H9 (cell line): ENCODE measurements around the gene FBXW9. TPM values are rescaled to one million over a fixed set of nuclear protein-coding genes. Genes with fewer than 3 reads are reported as not detected.

Source experiments
- DNase-seq: peaks from one replicate; pipeline ENCODE4 v3.0.0-alpha.2; 2017
- H2AFZ ChIP-seq: one replicate; pipeline ENCODE4 v1.6.1; 2013; ENCODE audit warnings: mild to moderate bottlenecking, low read length, control low read depth, moderate library complexity
- H2AK5ac ChIP-seq: 2 replicates; pipeline ENCODE4 v1.6.1; 2013; ENCODE audit warnings: low read length, control low read depth, mixed read lengths; ENCODE audit not compliant: insufficient read length
- H2BK120ac ChIP-seq: one replicate; pipeline ENCODE4 v1.6.1; 2013; ENCODE audit warnings: low read depth, mild to moderate bottlenecking, low read length, control low read depth, inconsistent platforms; ENCODE audit not compliant: poor library complexity, severe bottlenecking
- H2BK12ac ChIP-seq: 2 replicates; pipeline ENCODE4 v1.6.1; 2013; ENCODE audit warnings: low read length, control low read depth, mixed read lengths, low read depth; ENCODE audit not compliant: insufficient read length
- H2BK15ac ChIP-seq: 2 replicates; pipeline ENCODE4 v1.6.1; 2013; ENCODE audit warnings: low read depth, low read length, control low read depth
- H2BK20ac ChIP-seq: one replicate; pipeline ENCODE4 v1.6.1; 2013; ENCODE audit warnings: low read depth, mild to moderate bottlenecking, low read length, control low read depth, inconsistent platforms; ENCODE audit not compliant: poor library complexity, severe bottlenecking
- H2BK5ac ChIP-seq: 2 replicates; pipeline ENCODE4 v1.6.1; 2013; ENCODE audit warnings: low read length, control low read depth, mixed read lengths; ENCODE audit not compliant: insufficient read length
- H3K14ac ChIP-seq: 2 replicates; pipeline ENCODE4 v1.6.1; 2013; ENCODE audit warnings: low read length, control low read depth; ENCODE audit not compliant: insufficient read depth
- H3K18ac ChIP-seq: 2 replicates; pipeline ENCODE4 v1.6.1; 2013; ENCODE audit warnings: low read depth, mild to moderate bottlenecking, mixed read lengths, low read length, control low read depth; ENCODE audit not compliant: insufficient read length
- H3K23ac ChIP-seq: 2 replicates; pipeline ENCODE4 v1.6.1; 2013; ENCODE audit warnings: low read length, control low read depth, mixed read lengths, low read depth; ENCODE audit not compliant: insufficient read length
- H3K23me2 ChIP-seq: 2 replicates; pipeline ENCODE4 v1.6.1; 2013; ENCODE audit warnings: low read depth, mild to moderate bottlenecking, mixed read lengths, low read length, control low read depth; ENCODE audit not compliant: insufficient read length, poor library complexity, severe bottlenecking
- H3K27ac ChIP-seq: 2 replicates; pipeline ENCODE4 v1.5.1; 2013; ENCODE audit warnings: low read length, control low read depth, mixed read lengths, low read depth; ENCODE audit not compliant: insufficient read length
- H3K27me3 ChIP-seq: 2 replicates; pipeline ENCODE4 v1.6.1; 2013; ENCODE audit warnings: low read length, control low read depth, inconsistent platforms; ENCODE audit not compliant: insufficient read depth
- H3K4ac ChIP-seq: 2 replicates; pipeline ENCODE4 v1.6.1; 2013; ENCODE audit warnings: low read depth, mild to moderate bottlenecking, control low read depth, inconsistent platforms, low read length, moderate library complexity
- H3K4me1 ChIP-seq: 2 replicates; pipeline ENCODE4 v1.6.1; 2013; ENCODE audit warnings: low read length, control low read depth, inconsistent platforms; ENCODE audit not compliant: insufficient read depth
- H3K4me2 ChIP-seq: 2 replicates; pipeline ENCODE4 v1.6.1; 2013; ENCODE audit warnings: low read length, control low read depth, mixed read lengths; ENCODE audit not compliant: insufficient read length, insufficient read depth
- H3K56ac ChIP-seq: 2 replicates; pipeline ENCODE4 v1.6.1; 2013; ENCODE audit warnings: low read depth, mild to moderate bottlenecking, mixed read lengths, low read length, control low read depth; ENCODE audit not compliant: insufficient read length
- H3K79me1 ChIP-seq: 2 replicates; pipeline ENCODE4 v1.6.1; 2013; ENCODE audit warnings: low read depth, mild to moderate bottlenecking, moderate library complexity, low read length, control low read depth, inconsistent platforms; ENCODE audit not compliant: insufficient read depth, poor library complexity, severe bottlenecking
- H3K79me2 ChIP-seq: 2 replicates; pipeline ENCODE4 v1.6.1; 2013; ENCODE audit warnings: low read length, control low read depth, inconsistent platforms; ENCODE audit not compliant: insufficient read depth
- H3K9ac ChIP-seq: 2 replicates; pipeline ENCODE4 v1.6.1; 2013; ENCODE audit warnings: low read length, control low read depth, mixed read lengths; ENCODE audit not compliant: insufficient read length; ENCODE audit errors: extremely low read depth
- H3K9me3 ChIP-seq: one replicate; pipeline ENCODE4 v1.6.1; 2013; ENCODE audit warnings: low read depth, low read length, inconsistent platforms; ENCODE audit not compliant: control insufficient read depth
- H3T11ph ChIP-seq: one replicate; pipeline ENCODE4 v1.6.1; 2013; ENCODE audit warnings: mild to moderate bottlenecking, low read length, control low read depth, inconsistent platforms
- H4K20me1 ChIP-seq: one replicate; pipeline ENCODE4 v1.6.1; 2013; ENCODE audit not compliant: control insufficient read depth, insufficient read length, insufficient read depth
- H4K5ac ChIP-seq: 2 replicates; pipeline ENCODE4 v1.6.1; 2013; ENCODE audit warnings: low read depth, mild to moderate bottlenecking, mixed read lengths, low read length, control low read depth; ENCODE audit not compliant: insufficient read length
- H4K8ac ChIP-seq: replicated peaks from 2 replicates; pipeline ENCODE4 v1.6.1; 2013; ENCODE audit warnings: low read length, control low read depth, mixed read lengths, low read depth; ENCODE audit not compliant: insufficient read length
- H4K91ac ChIP-seq: 2 replicates; pipeline ENCODE4 v1.6.1; 2013; ENCODE audit warnings: low read depth, mild to moderate bottlenecking, moderate library complexity, mixed read lengths, low read length, control low read depth; ENCODE audit not compliant: insufficient read length
- H3K27ac Mint-ChIP-seq, 3 experiments: 2 replicates in 2 of 3; 3 replicates in 1 of 3; pipeline ENCODE4 v1.8.0; 2020 to 2021; ENCODE audit warnings: mixed read lengths in 3 of 3, mild to moderate bottlenecking in 1 of 3, moderate library complexity in 1 of 3
- H3K27me3 Mint-ChIP-seq: 2 replicates; pipeline ENCODE4 v1.8.0; 2021; ENCODE audit warnings: low read depth, mild to moderate bottlenecking, moderate library complexity, mixed read lengths
- H3K36me3 Mint-ChIP-seq, 3 experiments: 2 replicates in 2 of 3; 3 replicates in 1 of 3; pipeline ENCODE4 v1.8.0; 2020 to 2021; ENCODE audit warnings: low read depth in 3 of 3, mixed read lengths in 3 of 3; ENCODE audit not compliant: insufficient read depth in 1 of 3
- H3K4me1 Mint-ChIP-seq, 2 experiments: 2 replicates each; pipeline ENCODE4 v1.8.0; 2020; ENCODE audit warnings: mixed read lengths in 2 of 2
- H3K4me3 Mint-ChIP-seq, 2 experiments: 2 replicates in 1 of 2; 3 replicates in 1 of 2; pipeline ENCODE4 v1.8.0; 2020 to 2021; ENCODE audit warnings: mild to moderate bottlenecking in 2 of 2, mixed read lengths in 2 of 2, moderate library complexity in 1 of 2
- H3K9me3 Mint-ChIP-seq, 2 experiments: 2 replicates in 1 of 2; 3 replicates in 1 of 2; pipeline ENCODE4 v1.8.0; 2020; ENCODE audit warnings: mild to moderate bottlenecking in 2 of 2, mixed read lengths in 2 of 2, moderate library complexity in 1 of 2
- WGBS: extraction: QIAGEN DNeasy Blood & Tissue Kit; methylation state at CpG from one replicate; pipeline ENCODE4 v1.1.7; 2013; ENCODE audit warnings: missing lambda C conversion rate, low lambda C conversion rate, mixed read lengths; ENCODE audit not compliant: insufficient read length; ENCODE audit errors: extremely low coverage; 5-methylcytosine and 5-hydroxymethylcytosine counted together
- total RNA-seq: library from RNA; stranded (reverse); gene quantifications from 2 replicates; pipeline ENCODE4 v1.2.1, GENCODE V29; 2021
- TF ChIP-seq, protein P1 (sequence below): fragments of 200-600 bp; sonication (generic); conservative IDR thresholded peaks from 3 replicates; pipeline ENCODE4 v1.8.0; 2021; ENCODE audit warnings: antibody characterized with exemption, mild to moderate bottlenecking

Gene FBXW9
- total RNA-seq, 1 experiment from 2014 or later = 11.7 TPM

DNA sequence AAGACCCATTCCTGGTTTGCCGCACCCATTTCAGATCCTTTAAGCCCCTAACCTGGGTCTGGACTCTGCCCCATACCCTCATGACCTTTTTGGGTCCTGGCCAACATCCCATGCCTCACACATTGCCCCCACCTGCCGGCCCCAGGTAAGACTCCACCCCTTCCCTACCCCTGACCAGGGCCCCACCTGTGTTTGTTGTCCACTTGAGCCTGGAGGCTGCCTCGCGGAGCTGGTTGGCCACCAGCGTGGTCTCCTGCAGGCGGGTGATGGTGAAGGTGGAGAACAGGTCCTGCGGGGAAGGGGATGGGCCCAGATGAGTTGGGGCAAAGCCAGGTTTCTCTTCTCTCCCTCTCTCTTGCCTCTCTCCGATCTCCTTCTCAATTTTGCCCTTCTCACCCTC is 49.4 kb downstream of the FBXW9 start:
- Histone ChIP-seq H2BK120ac (no peak overlapping the region), H3K27ac (no peak overlapping the region), H3K23me2 (no peaks in the 10 kb centered on the region), H3K4me2 (no peak overlapping the region), H3K4me1 (no peaks in the 10 kb centered on the region), H2BK5ac (no peak overlapping the region), H3K9me3 (no peaks in the 10 kb centered on the region), H4K91ac (no peak overlapping the region), H3T11ph (no peak overlapping the region), H2AK5ac (no peak overlapping the region), H3K4ac (no peak overlapping the region), H4K5ac (no peak overlapping the region), H3K23ac (no peak overlapping the region), H2BK12ac (no peak overlapping the region), H2AFZ (no peak overlapping the region), H4K20me1 (no peaks in the 10 kb centered on the region), H3K56ac (no peak overlapping the region), H2BK20ac (no peak overlapping the region), H3K9ac (no peak overlapping the region), H2BK15ac (no peak overlapping the region), H4K8ac (no peak overlapping the region), H3K18ac (no peak overlapping the region), H3K14ac (no peak overlapping the region), H3K79me1 (no peaks in the 10 kb centered on the region), H3K79me2 (no peaks in the 10 kb centered on the region), H3K27me3 (no peaks in the 10 kb centered on the region)
- Mint-ChIP-seq H3K27ac (no peak overlapping the region), H3K27me3 (peaks cover 2% of the 10 kb centered on the region; the same call in 1 of the 2 replicates), H3K4me3 (no peak overlapping the region; a peak in 1 of 5 replicates), H3K4me1 (peaks cover 0 to 2% of the 10 kb centered on the region in 2 experiments; a peak in 1 of 4 replicates), H3K9me3 (peaks cover 0 to 5% of the 10 kb centered on the region in 2 experiments; a peak in 3 of 5 replicates), H3K36me3 (peaks cover 6 to 17% (median 14%) of the 10 kb centered on the region in 3 experiments)
- WGBS = no CpG with 5 or more reads among the region's 8 CpGs
- DNase-seq = no peak
- TF ChIP-seq, protein P1, sequence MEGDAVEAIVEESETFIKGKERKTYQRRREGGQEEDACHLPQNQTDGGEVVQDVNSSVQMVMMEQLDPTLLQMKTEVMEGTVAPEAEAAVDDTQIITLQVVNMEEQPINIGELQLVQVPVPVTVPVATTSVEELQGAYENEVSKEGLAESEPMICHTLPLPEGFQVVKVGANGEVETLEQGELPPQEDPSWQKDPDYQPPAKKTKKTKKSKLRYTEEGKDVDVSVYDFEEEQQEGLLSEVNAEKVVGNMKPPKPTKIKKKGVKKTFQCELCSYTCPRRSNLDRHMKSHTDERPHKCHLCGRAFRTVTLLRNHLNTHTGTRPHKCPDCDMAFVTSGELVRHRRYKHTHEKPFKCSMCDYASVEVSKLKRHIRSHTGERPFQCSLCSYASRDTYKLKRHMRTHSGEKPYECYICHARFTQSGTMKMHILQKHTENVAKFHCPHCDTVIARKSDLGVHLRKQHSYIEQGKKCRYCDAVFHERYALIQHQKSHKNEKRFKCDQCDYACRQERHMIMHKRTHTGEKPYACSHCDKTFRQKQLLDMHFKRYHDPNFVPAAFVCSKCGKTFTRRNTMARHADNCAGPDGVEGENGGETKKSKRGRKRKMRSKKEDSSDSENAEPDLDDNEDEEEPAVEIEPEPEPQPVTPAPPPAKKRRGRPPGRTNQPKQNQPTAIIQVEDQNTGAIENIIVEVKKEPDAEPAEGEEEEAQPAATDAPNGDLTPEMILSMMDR = no peak
